HFFc6 (cell line): ENCODE data around the gene MYO15A. TPM values are rescaled to one million over a fixed set of nuclear protein-coding genes. Genes with fewer than 3 reads are reported as not detected.

Experiments
- DNase-seq: peaks from one replicate; pipeline ENCODE4 v3.0.0-alpha.2; 2018
- H3K27ac Mint-ChIP-seq: 2 replicates; pipeline ENCODE4 v1.8.0; 2020; ENCODE audit warnings: mild to moderate bottlenecking, mixed read lengths
- H3K27me3 Mint-ChIP-seq: 2 replicates; pipeline ENCODE4 v1.8.0; 2021; ENCODE audit warnings: mild to moderate bottlenecking, moderate library complexity, mixed read lengths; ENCODE audit not compliant: insufficient read depth
- H3K36me3 Mint-ChIP-seq: 2 replicates; pipeline ENCODE4 v1.8.0; 2021; ENCODE audit warnings: low read depth, mixed read lengths
- H3K4me1 Mint-ChIP-seq: 2 replicates; pipeline ENCODE4 v1.8.0; 2020; ENCODE audit warnings: low read depth, mixed read lengths
- H3K4me3 Mint-ChIP-seq: 2 replicates; pipeline ENCODE4 v1.8.0; 2020; ENCODE audit warnings: mild to moderate bottlenecking, moderate library complexity, mixed read lengths
- H3K9me3 Mint-ChIP-seq: 2 replicates; pipeline ENCODE4 v1.8.0; 2020; ENCODE audit warnings: mild to moderate bottlenecking, mixed read lengths
- CTCF ChIP-seq: fragments of 200-600 bp; sonication (generic); IDR thresholded peaks from 2 replicates; pipeline ENCODE4 v1.5.0; 2021; ENCODE audit warnings: antibody characterized with exemption, mild to moderate bottlenecking
- total RNA-seq, 6 experiments: library from RNA; stranded (reverse); fragmentation: NEBNext Ultra II Directional; extraction: Animal tissue kit (Norgen Biotek cat#: 25700); gene quantifications; 2 replicates in 1 of 6; 3 replicates in 5 of 6; pipeline ENCODE4 v1.2.3, GENCODE V29; 2021

The MYO15A gene
- total RNA-seq, 6 experiments from 2014 or later, result 0.12 to 0.20 (median 0.16) TPM; not detected in 2

GRCh38 chr17:18069101-18069500 lies 39.5 kb upstream of the MYO15A start:
- Mint-ChIP-seq H3K4me3 (no peak overlapping the region), H3K9me3 (no peaks in the 10 kb centered on the region), H3K36me3 (peaks cover 6% of the 10 kb centered on the region; the same call in 1 of the 2 replicates), H3K27ac (no peak overlapping the region), H3K27me3 (no peaks in the 10 kb centered on the region; the same call in 1 of the 2 replicates), H3K4me1 (peaks cover 18% of the 10 kb centered on the region)
- no peak for TF ChIP-seq CTCF
- no peak for DNase-seq

GRCh38 chr17:18070861-18071340 lies 37.7 kb upstream of the MYO15A start:
- no peak for TF ChIP-seq CTCF
- Mint-ChIP-seq H3K27me3 (peaks cover 10% of the 10 kb centered on the region), H3K4me1 (peaks cover 27% of the 10 kb centered on the region), H3K4me3 (peak overlapping the region; percentile 85), H3K27ac (peak overlapping the region; percentile 79), H3K9me3 (no peaks in the 10 kb centered on the region), H3K36me3 (no peaks in the 10 kb centered on the region)
- peak; percentile 30 for DNase-seq

- no peak for TF ChIP-seq CTCF
- Mint-ChIP-seq H3K9me3 (no peaks in the 10 kb centered on the region), H3K27me3 (peaks cover 14% of the 10 kb centered on the region), H3K4me1 (peaks cover 27% of the 10 kb centered on the region), H3K36me3 (no peaks in the 10 kb centered on the region), H3K4me3 (no peak overlapping the region), H3K27ac (no peak overlapping the region)
- no peak for DNase-seq
These were observed 36.8 kb upstream of the MYO15A start for GRCh38 chr17:18071751-18072150.

- TF ChIP-seq CTCF, result no peak
- H3K36me3 Mint-ChIP-seq, result no peaks in the 10 kb centered on the region
- no peak for DNase-seq
- no peaks in the 10 kb centered on the region for H3K9me3 Mint-ChIP-seq
- peaks cover 27% of the 10 kb centered on the region for H3K4me1 Mint-ChIP-seq
- no peak overlapping the region for H3K4me3 Mint-ChIP-seq
- H3K27me3 Mint-ChIP-seq, result peaks cover 22% of the 10 kb centered on the region
- H3K27ac Mint-ChIP-seq, result no peak overlapping the region
These were observed 33.8 kb upstream of the MYO15A start for GRCh38 chr17:18074566-18075272.

GRCh38 chr17:18076936-18077335 lies 31.6 kb upstream of the MYO15A start:
- H3K4me3 Mint-ChIP-seq, result no peak overlapping the region
- H3K27me3 Mint-ChIP-seq, result peaks cover 28% of the 10 kb centered on the region
- peaks cover 9% of the 10 kb centered on the region for H3K4me1 Mint-ChIP-seq
- no peaks in the 10 kb centered on the region for H3K9me3 Mint-ChIP-seq
- H3K36me3 Mint-ChIP-seq, result no peaks in the 10 kb centered on the region
- TF ChIP-seq CTCF, result no peak
- no peak for DNase-seq
- no peak overlapping the region for H3K27ac Mint-ChIP-seq
